Measurements from ENCODE around the gene NDUFS6.

Gene NDUFS6

DNA sequence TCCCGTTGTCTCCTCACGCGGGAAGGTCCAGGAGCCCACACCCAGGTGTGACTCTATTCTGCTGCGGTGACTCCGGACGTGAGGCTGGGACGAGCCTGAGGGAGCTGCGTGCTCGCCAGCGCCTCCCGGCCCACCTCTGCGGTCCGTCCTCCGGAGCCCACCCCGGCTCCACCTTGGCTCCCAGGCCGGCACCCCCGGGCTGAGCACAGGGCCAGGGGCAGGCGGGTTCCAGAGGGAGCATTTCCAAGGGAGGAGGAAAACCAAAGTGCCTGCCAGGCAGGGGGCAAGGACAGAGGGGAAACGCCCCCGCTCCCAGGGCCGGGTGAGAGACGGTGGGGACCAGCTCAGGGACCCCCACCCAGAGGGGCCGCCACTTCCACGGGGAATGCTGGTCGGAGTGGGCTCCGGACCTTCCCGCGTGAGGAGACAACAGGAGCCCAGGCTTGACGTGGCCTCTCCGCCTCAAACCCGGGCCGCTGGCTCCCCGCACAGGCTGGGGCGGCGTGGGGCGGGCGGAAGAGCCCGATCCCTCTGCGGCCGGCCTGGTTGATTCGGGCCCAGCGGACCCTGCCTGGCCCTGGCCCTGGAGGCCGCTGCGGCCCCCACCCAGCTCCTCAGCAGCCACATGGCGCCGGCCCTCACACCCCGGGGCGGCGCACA is 55.5 kb downstream of the NDUFS6 start:
- DNase-seq, result no peak

DNA sequence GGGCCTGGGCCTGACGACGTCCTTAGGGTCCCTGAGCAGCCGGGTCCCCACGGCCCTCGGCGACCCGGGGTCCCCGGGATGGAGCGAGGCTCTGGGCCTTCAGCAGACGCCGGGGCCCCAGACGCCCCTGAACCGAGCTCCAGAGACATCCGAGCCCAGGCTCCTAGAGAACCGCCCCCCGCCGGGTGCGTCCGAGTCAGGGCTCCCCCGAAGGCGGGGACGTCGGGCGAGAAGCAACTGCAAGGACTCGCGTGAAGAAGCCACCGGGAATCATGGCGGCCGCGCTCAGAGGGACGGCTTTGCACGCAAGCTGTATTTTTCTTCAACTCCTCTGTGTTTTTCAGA is 56.0 kb downstream of the NDUFS6 start:
- DNase-seq, result no peak

DNA sequence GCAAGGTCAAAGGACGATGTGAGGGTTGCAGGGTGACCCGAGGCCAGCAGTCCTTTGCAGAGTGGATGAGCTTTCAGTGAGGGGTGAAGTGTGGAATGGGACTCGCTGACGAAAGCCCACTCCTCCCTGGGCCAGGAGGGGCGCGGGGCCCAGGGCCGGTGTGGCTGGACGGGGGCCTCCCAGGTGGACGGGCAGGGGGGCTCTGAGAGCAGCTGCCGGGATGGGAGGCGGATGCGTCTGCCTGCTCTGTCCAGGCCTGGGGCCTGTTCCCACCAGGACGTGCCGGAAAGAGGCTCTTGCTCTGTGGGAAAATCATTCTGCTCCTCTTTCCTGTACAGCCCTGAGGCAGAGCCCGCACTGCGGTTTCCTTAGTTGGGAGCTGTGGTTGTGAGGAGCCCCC is 57.2 kb downstream of the NDUFS6 start:
- DNase-seq, result no peak

- no peak for DNase-seq
Measured at GRCh38 chr5:1859099-1859498, 57.9 kb downstream of the NDUFS6 start.

GRCh38 chr5:1860021-1860610 is 58.9 kb downstream of the NDUFS6 start:
- no peak for DNase-seq

- DNase-seq, result no peak
Measured at GRCh38 chr5:1860949-1861348, 59.7 kb downstream of the NDUFS6 start.

DNA sequence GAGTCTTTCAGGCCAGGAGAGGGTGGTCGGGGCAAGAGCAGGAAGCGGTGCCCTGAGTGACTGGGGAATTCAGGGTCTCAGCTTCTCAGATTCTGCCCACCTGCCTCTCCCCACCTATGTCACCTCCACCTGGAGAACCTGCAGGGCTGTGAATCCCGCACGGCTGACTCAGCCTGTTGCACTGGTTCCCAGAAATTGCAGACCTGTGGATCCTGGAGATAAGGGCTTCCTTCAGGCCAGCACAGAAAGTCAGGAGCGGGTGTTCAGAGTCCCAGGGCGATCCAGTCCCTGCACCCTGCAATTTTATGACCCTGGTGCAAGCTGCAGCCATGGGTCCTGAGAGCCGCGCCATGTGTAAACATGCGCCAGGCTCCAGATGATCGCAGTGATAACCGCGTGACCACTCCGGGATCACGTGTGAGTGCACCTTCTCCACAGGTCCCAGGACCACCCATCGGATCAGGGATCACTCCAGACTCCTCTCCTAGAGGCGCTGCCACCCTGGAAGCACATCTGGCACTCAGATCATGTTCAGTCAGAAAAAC is 63.8 kb downstream of the NDUFS6 start:
- DNase-seq, result no peak

- DNase-seq, result no peak
Measured at GRCh38 chr5:1865486-1865885, 64.3 kb downstream of the NDUFS6 start.
